Activated CD4-positive, alpha-beta memory T cell treated with anti-CD3 and anti-CD28 coated beads, Interleukin-2, amount 10 ng/mL, durations not matched to agents 7 days and 5 days (primary cell): Measurements from ENCODE around the gene ECHDC1. TPM values are rescaled to one million over a fixed set of nuclear protein-coding genes. Genes with fewer than 3 reads are reported as not detected.
"Not testable (repeated sequence)": the region's sequence is repeated elsewhere in the genome, so short reads cannot be mapped to it uniquely, and the experiment has no call there.

ENCODE experiments used
- CTCF ChIA-PET: fragments of 350-600 bp; sonication (Branson Sonifier 250); formaldehyde crosslinking; loops from one replicate; lab custom pipeline; 2021; ENCODE audit warnings: antibody characterized with exemption, inconsistent platforms; lab: Charles Lee
- POLR2A ChIA-PET: fragments of 350-600 bp; sonication (Branson Sonifier 250); formaldehyde crosslinking; loops from one replicate; lab custom pipeline; 2021; ENCODE audit warnings: antibody characterized with exemption; lab: Charles Lee
- DNase-seq: peaks from one replicate; pipeline ENCODE4 v3.0.0-alpha.2; 2020
- H3K27ac Mint-ChIP-seq: one replicate; pipeline ENCODE4 v1.8.0; 2021; ENCODE audit warnings: mild to moderate bottlenecking, mixed read lengths
- H3K27me3 Mint-ChIP-seq: one replicate; pipeline ENCODE4 v1.8.0; 2021; ENCODE audit warnings: mixed read lengths
- H3K36me3 Mint-ChIP-seq: one replicate; pipeline ENCODE4 v1.8.0; 2021; ENCODE audit warnings: low read depth, mixed read lengths
- H3K4me1 Mint-ChIP-seq: one replicate; pipeline ENCODE4 v1.8.0; 2021; ENCODE audit warnings: mixed read lengths
- H3K4me3 Mint-ChIP-seq: one replicate; pipeline ENCODE4 v1.8.0; 2021; ENCODE audit warnings: mild to moderate bottlenecking, mixed read lengths
- H3K9me3 Mint-ChIP-seq: one replicate; pipeline ENCODE4 v1.8.0; 2021; ENCODE audit warnings: mixed read lengths
- total RNA-seq, 2 experiments: library from RNA; stranded (reverse); gene quantifications; one replicate each; pipeline ENCODE4 v1.2.3, GENCODE V29; 2021

The ECHDC1 gene
- total RNA-seq: 10 to 100 TPM; 35.1 to 35.5 TPM

- Mint-ChIP-seq H3K36me3 (no peaks in the 10 kb centered on the region), H3K27ac (no peak within 1 kb of the TSS), H3K27me3 (no peaks in the 10 kb centered on the region), H3K9me3 (no peaks in the 10 kb centered on the region), H3K4me3 (no peak within 1 kb of the TSS), H3K4me1 (peaks cover 14% of the 10 kb centered on the region)
- CTCF ChIA-PET: interaction anchor here (0.7 to 1.6 kb wide), 6 partner anchors 10 to 175 kb away, joined by 3 to 10 read pairs (median 4); partner anchors contain the start of gene RNF146
- POLR2A ChIA-PET: interaction anchor here (0.9 to 2.5 kb wide), 21 partner anchors 10 to 176 kb away, joined by 3 to 15 read pairs (median 4); partner anchors contain the start of genes MTCL3 and RNF146
- DNase-seq: peak; percentile 74
Observed at GRCh38 chr6:127342946-127343808, at the start of gene ECHDC1. TSS of gene ECHDC1 (minus strand) at chr6:127343609. CDS start at chr6:127331028, 12,581 bp downstream.

DNA sequence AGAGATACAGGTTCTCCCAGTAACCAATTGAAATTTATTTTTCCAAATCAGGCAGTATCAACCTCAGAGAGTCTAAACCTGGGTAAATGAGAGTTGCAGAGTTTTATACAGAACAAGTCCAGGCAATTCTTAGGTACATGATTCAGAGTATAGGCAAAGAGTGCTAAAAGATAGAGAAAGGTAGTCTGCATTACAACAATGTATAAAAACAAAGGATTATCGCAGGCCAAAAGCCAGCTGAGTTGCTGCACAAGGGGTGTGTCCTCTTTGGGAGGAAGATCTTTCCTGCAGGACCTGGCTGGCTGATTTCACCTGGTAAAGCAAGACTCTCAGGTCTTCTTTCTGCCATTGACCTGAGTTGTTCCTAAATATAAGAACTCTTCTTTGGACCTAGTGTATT is 48.9 kb upstream of the ECHDC1 start:
- no peak for DNase-seq
- Mint-ChIP-seq H3K4me1 (no peaks in the 10 kb centered on the region), H3K27me3 (peaks cover 2% of the 10 kb centered on the region), H3K4me3 (no peak overlapping the region), H3K36me3 (no peaks in the 10 kb centered on the region), H3K9me3 (no peaks in the 10 kb centered on the region), H3K27ac (no peak overlapping the region)
- ChIA-PET POLR2A (no interaction called here), CTCF (no interaction called here)

DNA sequence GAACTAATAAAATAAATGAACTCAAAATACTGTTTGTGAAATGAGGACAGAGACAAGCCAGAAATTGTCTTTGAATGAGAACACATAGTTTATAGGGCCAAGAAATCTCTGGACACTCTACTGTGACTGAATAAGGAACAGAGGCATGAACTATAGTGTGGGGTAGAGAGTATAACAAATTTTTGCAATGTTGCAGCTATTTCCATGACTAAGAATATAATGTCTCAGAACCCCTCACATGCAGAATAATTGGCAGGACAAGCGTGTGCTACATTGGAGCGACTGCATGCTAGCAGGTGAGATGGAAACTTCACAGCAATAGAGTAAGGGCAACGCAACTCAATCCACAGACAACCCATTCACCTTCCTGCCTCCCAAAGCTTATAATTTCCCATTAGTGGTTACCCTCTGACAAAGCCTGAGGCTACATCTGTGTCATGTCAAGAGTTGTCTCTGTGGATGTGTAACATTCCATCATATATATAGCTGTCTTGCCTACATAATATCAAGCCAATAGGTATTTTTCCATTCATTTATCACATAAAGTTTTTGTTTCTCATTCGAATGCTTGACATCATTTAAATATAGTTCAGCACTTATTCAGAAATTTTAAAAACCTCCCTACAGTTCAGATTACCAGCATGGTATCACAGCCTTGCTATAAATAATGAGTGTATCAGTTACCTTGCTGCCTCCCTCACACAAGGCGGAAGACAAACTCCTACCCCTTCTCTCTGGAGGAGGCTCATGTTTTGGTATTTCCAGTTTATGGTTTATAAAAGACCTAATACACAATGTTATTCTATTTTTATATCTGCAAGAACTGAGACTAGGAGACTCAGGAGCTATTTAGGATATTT is 47.9 kb upstream of the ECHDC1 start:
- Mint-ChIP-seq H3K27me3 (peaks cover 2% of the 10 kb centered on the region), H3K27ac (no peak overlapping the region), H3K4me3 (no peak overlapping the region), H3K36me3 (no peaks in the 10 kb centered on the region), H3K9me3 (no peaks in the 10 kb centered on the region), H3K4me1 (no peaks in the 10 kb centered on the region)
- DNase-seq: no peak
- ChIA-PET CTCF (no interaction called here), POLR2A (no interaction called here)

DNA sequence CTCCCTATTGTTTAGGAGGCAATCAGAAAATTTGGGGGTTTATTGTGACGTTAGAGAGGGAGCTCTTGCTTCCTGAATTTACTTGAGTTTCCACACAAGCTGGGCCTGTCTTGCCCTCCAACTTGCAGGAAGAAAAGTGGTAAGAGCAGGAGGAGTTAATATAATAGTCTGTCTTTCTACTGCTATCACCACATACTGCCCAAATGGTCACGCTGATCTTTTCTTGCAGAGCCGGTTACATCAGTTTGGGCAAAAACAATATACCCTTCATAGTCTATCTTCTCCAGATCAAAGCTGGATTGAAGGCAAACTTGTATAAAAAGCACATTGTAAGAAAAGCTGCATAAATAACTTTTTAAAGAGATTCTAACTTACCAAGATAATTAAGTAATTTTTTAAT is 46.3 kb upstream of the ECHDC1 start:
- DNase-seq: no peak
- H3K9me3 Mint-ChIP-seq: no peaks in the 10 kb centered on the region
- peaks cover 2% of the 10 kb centered on the region for H3K27me3 Mint-ChIP-seq
- no peak overlapping the region for H3K4me3 Mint-ChIP-seq
- POLR2A ChIA-PET: interaction anchor here (0.9 kb wide), 1 partner anchor 8 kb away, joined by 3 read pairs; no protein-coding TSS in a partner anchor
- no peaks in the 10 kb centered on the region for H3K4me1 Mint-ChIP-seq
- no peak overlapping the region for H3K27ac Mint-ChIP-seq
- no peaks in the 10 kb centered on the region for H3K36me3 Mint-ChIP-seq
- CTCF ChIA-PET: interaction anchor here (1.2 kb wide), 1 partner anchor 127 kb away, joined by 3 read pairs; no protein-coding TSS in a partner anchor

DNA sequence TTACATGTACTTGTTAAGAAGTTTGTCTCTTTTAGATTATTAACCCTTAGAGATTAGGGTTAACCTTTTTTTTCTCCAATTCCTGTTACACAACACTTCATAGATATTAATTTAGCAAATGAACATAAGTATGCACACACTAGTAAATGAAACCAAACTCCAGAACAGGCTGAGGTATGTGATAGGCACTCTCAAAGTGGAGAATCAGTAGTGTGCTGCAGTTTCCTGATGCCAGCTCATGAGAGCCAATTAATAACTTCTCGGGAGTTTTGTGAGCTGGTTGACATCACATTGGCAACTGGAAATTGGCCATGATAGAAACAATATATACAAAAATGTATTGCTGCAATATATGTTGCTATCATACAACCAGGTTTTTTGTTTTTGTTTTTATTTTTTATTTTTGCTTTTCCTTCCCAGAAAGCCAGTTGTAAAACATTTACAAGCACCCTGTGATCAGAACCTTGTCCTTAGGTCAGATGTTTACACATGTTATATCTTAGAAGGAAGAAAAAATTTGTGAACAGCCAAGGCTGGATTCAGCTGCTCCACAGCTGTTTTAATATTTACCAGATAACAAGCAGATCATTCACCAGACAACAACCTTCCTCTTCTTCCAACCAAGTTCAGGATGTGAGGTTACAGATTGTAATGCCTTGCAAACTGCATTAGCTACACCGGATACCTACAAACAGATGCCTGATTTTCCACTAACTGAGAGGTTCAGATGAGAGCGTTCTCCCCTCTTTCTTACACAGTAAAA is 42.4 kb upstream of the ECHDC1 start:
- POLR2A ChIA-PET: no interaction called here
- H3K36me3 Mint-ChIP-seq: no peaks in the 10 kb centered on the region
- H3K4me3 Mint-ChIP-seq: no peak overlapping the region
- no peaks in the 10 kb centered on the region for H3K9me3 Mint-ChIP-seq
- H3K27ac Mint-ChIP-seq: no peak overlapping the region
- CTCF ChIA-PET: no interaction called here
- no peaks in the 10 kb centered on the region for H3K4me1 Mint-ChIP-seq
- DNase-seq: no peak
- peaks cover 2% of the 10 kb centered on the region for H3K27me3 Mint-ChIP-seq

DNA sequence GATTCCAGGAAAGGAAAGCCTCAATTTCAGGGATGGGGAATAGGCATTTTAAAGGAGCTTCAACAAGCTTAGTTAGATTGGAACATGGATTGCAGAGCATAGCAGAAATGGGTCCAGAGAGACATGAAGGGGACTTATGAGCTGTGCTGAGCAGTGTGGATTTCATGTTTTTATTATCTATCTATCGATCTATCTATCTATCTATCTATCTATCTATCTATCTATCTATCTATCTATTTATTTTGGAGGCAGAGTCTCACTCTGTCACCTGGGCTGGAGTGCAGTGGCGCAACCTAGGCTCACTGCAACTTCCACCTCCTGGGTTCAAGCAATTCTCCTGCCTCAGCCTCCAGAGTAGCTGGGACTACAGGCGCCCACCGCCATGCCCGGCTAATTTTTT is 41.4 kb upstream of the ECHDC1 start:
- H3K27ac Mint-ChIP-seq, H3K4me1 Mint-ChIP-seq, DNase-seq, H3K9me3 Mint-ChIP-seq, CTCF ChIA-PET, POLR2A ChIA-PET, H3K27me3 Mint-ChIP-seq, H3K36me3 Mint-ChIP-seq, H3K4me3 Mint-ChIP-seq: not testable (repeated sequence)

DNA sequence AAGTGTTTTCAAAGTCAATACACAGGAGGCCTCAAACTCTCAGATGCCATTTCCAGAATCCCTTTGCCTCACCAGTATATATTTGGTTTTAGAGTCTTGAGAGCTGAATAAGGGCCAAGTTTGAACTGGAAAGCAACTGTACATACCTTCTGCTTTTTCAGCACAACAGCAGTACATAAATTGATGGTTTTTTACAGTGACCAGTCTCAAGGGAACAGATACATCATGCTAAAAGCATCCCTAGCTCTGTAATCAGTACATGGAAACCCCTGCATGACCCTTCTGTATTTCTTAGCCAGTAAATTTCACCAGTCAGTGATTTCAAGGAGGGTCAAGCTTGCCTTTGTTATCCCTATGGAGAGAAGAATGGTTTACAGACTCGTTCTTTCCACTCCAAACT is 40.6 kb upstream of the ECHDC1 start:
- no peaks in the 10 kb centered on the region for H3K36me3 Mint-ChIP-seq
- H3K4me3 Mint-ChIP-seq: no peak overlapping the region
- no peak overlapping the region for H3K27ac Mint-ChIP-seq
- H3K9me3 Mint-ChIP-seq: no peaks in the 10 kb centered on the region
- ChIA-PET POLR2A (no interaction called here), CTCF (interaction anchor here (1.3 kb wide), 1 partner anchor 14 kb away, joined by 4 read pairs; no protein-coding TSS in a partner anchor)
- DNase-seq: no peak
- no peaks in the 10 kb centered on the region for H3K27me3 Mint-ChIP-seq
- no peaks in the 10 kb centered on the region for H3K4me1 Mint-ChIP-seq

GRCh38 chr6:127382413-127382812 is 39.0 kb upstream of the ECHDC1 start:
- ChIA-PET POLR2A (no interaction called here), CTCF (no interaction called here)
- no peaks in the 10 kb centered on the region for H3K9me3 Mint-ChIP-seq
- no peak overlapping the region for H3K4me3 Mint-ChIP-seq
- no peak for DNase-seq
- no peaks in the 10 kb centered on the region for H3K27me3 Mint-ChIP-seq
- no peaks in the 10 kb centered on the region for H3K4me1 Mint-ChIP-seq
- H3K27ac Mint-ChIP-seq: no peak overlapping the region
- no peaks in the 10 kb centered on the region for H3K36me3 Mint-ChIP-seq

GRCh38 chr6:127381384-127381783 is 38.0 kb upstream of the ECHDC1 start:
- DNase-seq: no peak
- Mint-ChIP-seq H3K27me3 (no peaks in the 10 kb centered on the region), H3K4me1 (no peaks in the 10 kb centered on the region), H3K9me3 (no peaks in the 10 kb centered on the region), H3K27ac (no peak overlapping the region), H3K4me3 (no peak overlapping the region), H3K36me3 (no peaks in the 10 kb centered on the region)
- ChIA-PET CTCF (no interaction called here), POLR2A (interaction anchor here (1.0 kb wide), 1 partner anchor 9 kb away, joined by 3 read pairs; no protein-coding TSS in a partner anchor)

DNA sequence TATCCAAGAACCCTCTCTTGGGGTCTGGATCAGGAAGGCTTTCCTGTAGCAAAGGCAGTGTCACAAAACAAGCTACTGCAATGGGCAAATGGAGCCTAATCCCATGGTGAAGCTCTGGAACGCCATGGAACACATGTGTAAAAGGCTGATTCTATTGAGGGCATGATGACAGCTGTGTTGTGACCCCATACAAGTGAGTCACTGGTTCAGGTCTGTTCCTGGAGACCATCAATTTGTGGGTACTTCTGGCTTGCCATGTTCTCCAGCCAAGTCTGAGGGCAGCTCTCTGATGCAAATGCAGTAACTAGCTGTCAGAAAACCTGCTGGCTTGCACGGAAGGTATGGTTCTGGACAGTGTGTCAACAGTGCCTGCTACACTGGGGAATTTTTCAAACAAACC is 33.3 kb upstream of the ECHDC1 start:
- ChIA-PET POLR2A (no interaction called here), CTCF (no interaction called here)
- Mint-ChIP-seq H3K9me3 (no peaks in the 10 kb centered on the region), H3K4me3 (no peak overlapping the region), H3K27me3 (no peaks in the 10 kb centered on the region), H3K36me3 (no peaks in the 10 kb centered on the region), H3K27ac (no peak overlapping the region), H3K4me1 (no peaks in the 10 kb centered on the region)
- DNase-seq: no peak

DNA sequence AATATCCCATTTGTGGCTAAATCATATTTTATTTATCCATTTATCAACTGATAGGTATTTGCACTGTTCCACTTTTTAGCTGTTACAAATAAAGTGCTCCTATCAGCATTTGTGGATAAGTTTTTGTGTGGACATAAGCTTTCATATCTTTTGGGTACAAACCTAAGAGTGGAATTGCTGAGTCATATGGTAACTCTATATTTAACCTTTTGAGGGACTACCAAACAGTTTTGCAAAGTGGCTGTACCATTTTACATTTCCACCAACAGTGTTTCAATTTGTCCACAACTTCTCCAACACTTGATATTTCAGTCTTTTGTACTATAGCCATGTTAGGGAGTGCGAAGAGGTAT is 23.6 kb upstream of the ECHDC1 start:
- ChIA-PET POLR2A (no interaction called here), CTCF (no interaction called here)
- Mint-ChIP-seq H3K36me3 (no peaks in the 10 kb centered on the region), H3K4me1 (no peaks in the 10 kb centered on the region), H3K4me3 (no peak overlapping the region), H3K27ac (no peak overlapping the region), H3K9me3 (peaks cover 2% of the 10 kb centered on the region), H3K27me3 (no peaks in the 10 kb centered on the region)
- DNase-seq: no peak

- H3K9me3 Mint-ChIP-seq: peaks cover under 1% of the 10 kb centered on the region
- H3K27me3 Mint-ChIP-seq: no peaks in the 10 kb centered on the region
- CTCF ChIA-PET: no interaction called here
- no peaks in the 10 kb centered on the region for H3K4me1 Mint-ChIP-seq
- no peaks in the 10 kb centered on the region for H3K36me3 Mint-ChIP-seq
- DNase-seq: no peak
- POLR2A ChIA-PET: no interaction called here
- H3K27ac Mint-ChIP-seq: no peak overlapping the region
- H3K4me3 Mint-ChIP-seq: no peak overlapping the region
Observed at GRCh38 chr6:127366282-127367022, 23.0 kb upstream of the ECHDC1 start.
